HS-27A (cell line): ENCODE results near the gene LRRC26.

Experiments used
- DNase-seq: peaks from one replicate; pipeline ENCODE4 v3.0.0-alpha.2; 2012; ENCODE audit warnings: low read depth, missing footprints

LRRC26 gene

GRCh38 chr9:137199411-137200121, 29.7 kb upstream of the LRRC26 start:
- DNase-seq, result no peak

- DNase-seq, result no peak
These were observed 29.0 kb upstream of the LRRC26 start for GRCh38 chr9:137198902-137199283.

- DNase-seq, result no peak
These were observed 28.4 kb upstream of the LRRC26 start for GRCh38 chr9:137198051-137198901.

GRCh38 chr9:137195525-137196220, 25.8 kb upstream of the LRRC26 start:
- no peak for DNase-seq

GRCh38 chr9:137194909-137195308, 25.1 kb upstream of the LRRC26 start:
- DNase-seq, result no peak

- DNase-seq, result no peak
These were observed 24.5 kb upstream of the LRRC26 start for GRCh38 chr9:137194388-137194787.

GRCh38 chr9:137193771-137194170, 23.9 kb upstream of the LRRC26 start:
- DNase-seq, result no peak

GRCh38 chr9:137192859-137193258, 23.0 kb upstream of the LRRC26 start:
- no peak for DNase-seq

- no peak for DNase-seq
These were observed 22.6 kb upstream of the LRRC26 start for GRCh38 chr9:137192448-137192780.

GRCh38 chr9:137191691-137192447, 22.0 kb upstream of the LRRC26 start:
- no peak for DNase-seq

GRCh38 chr9:137191245-137191644, 21.4 kb upstream of the LRRC26 start:
- DNase-seq, result no peak

- DNase-seq, result no peak
These were observed 20.5 kb upstream of the LRRC26 start for GRCh38 chr9:137190315-137190856.

- DNase-seq, result no peak
These were observed 19.7 kb upstream of the LRRC26 start for GRCh38 chr9:137189297-137190295.

GRCh38 chr9:137188490-137189296, 18.8 kb upstream of the LRRC26 start, which contains the start of the genes ANAPC2 and SSNA1:
ANAPC2 (minus strand) TSS chr9:137188560; CDS start chr9:137188532, 28 bp downstream.
SSNA1 (plus strand) TSS chr9:137188676; CDS start chr9:137188727, 51 bp downstream.
- peak; percentile 76 for DNase-seq

- no peak for DNase-seq
These were observed 18.2 kb upstream of the LRRC26 start for GRCh38 chr9:137188086-137188489.

GRCh38 chr9:137187386-137187785, 17.5 kb upstream of the LRRC26 start:
- no peak for DNase-seq

GRCh38 chr9:137186385-137186784, 16.5 kb upstream of the LRRC26 start:
- DNase-seq, result no peak

- no peak for DNase-seq
These were observed 16.1 kb upstream of the LRRC26 start for GRCh38 chr9:137185921-137186320.

- no peak for DNase-seq
These were observed 15.2 kb upstream of the LRRC26 start for GRCh38 chr9:137184881-137185660.
